Skeletal muscle satellite cell (primary cell): ENCODE data around the gene DLK1.

Source experiments
- H3K27me3 ChIP-seq: 2 replicates; pipeline ENCODE4 v1.7.0; 2013; ENCODE audit warnings: low read length; ENCODE audit not compliant: control insufficient read depth, insufficient read depth
- H3K36me3 ChIP-seq: 2 replicates; pipeline ENCODE4 v1.7.0; 2013; ENCODE audit warnings: mild to moderate bottlenecking, control low read depth, low read length; ENCODE audit not compliant: insufficient read depth
- H3K4me1 ChIP-seq: 2 replicates; pipeline ENCODE4 v1.7.0; 2013; ENCODE audit warnings: low read length; ENCODE audit not compliant: control insufficient read depth, insufficient read depth
- H3K4me2 ChIP-seq: 2 replicates; pipeline ENCODE4 v1.7.0; 2013; ENCODE audit warnings: mild to moderate bottlenecking, low read length
- H3K4me3 ChIP-seq: 2 replicates; pipeline ENCODE4 v1.7.0; 2013; ENCODE audit warnings: low read length
- H3K9ac ChIP-seq: 2 replicates; pipeline ENCODE4 v1.7.0; 2013; ENCODE audit warnings: mild to moderate bottlenecking, low read depth, low read length, moderate library complexity
- H3K9me3 ChIP-seq: replicated peaks from 2 replicates; pipeline ENCODE4 v1.7.0; 2013; ENCODE audit warnings: mild to moderate bottlenecking, control low read depth, low read length

The DLK1 gene

GRCh38 chr14:100730581-100730980 lies 3.9 kb downstream of the DLK1 start:
- Histone ChIP-seq H3K27me3 (peaks cover 67% of the 10 kb centered on the region), H3K4me3 (no peak overlapping the region), H3K36me3 (no peaks in the 10 kb centered on the region), H3K4me1 (no peaks in the 10 kb centered on the region), H3K9me3 (no peaks in the 10 kb centered on the region), H3K4me2 (no peak overlapping the region), H3K9ac (no peak overlapping the region)

- Histone ChIP-seq H3K9me3 (no peaks in the 10 kb centered on the region), H3K9ac (no peak overlapping the region), H3K36me3 (no peaks in the 10 kb centered on the region), H3K4me1 (no peaks in the 10 kb centered on the region), H3K27me3 (peaks cover 61% of the 10 kb centered on the region), H3K4me2 (no peak overlapping the region), H3K4me3 (no peak overlapping the region)
Measured at GRCh38 chr14:100731011-100731670, 4.4 kb downstream of the DLK1 start.

GRCh38 chr14:100731846-100732765 lies 5.4 kb downstream of the DLK1 start:
- Histone ChIP-seq H3K9me3 (no peaks in the 10 kb centered on the region), H3K27me3 (peaks cover 54% of the 10 kb centered on the region), H3K4me1 (no peaks in the 10 kb centered on the region), H3K4me3 (no peak overlapping the region), H3K4me2 (no peak overlapping the region), H3K9ac (no peak overlapping the region), H3K36me3 (no peaks in the 10 kb centered on the region)

- Histone ChIP-seq H3K4me1 (no peaks in the 10 kb centered on the region), H3K9ac (no peak overlapping the region), H3K4me2 (no peak overlapping the region), H3K27me3 (peaks cover 48% of the 10 kb centered on the region), H3K36me3 (no peaks in the 10 kb centered on the region), H3K4me3 (no peak overlapping the region), H3K9me3 (no peaks in the 10 kb centered on the region)
Measured at GRCh38 chr14:100732766-100733100, 6.0 kb downstream of the DLK1 start.

- Histone ChIP-seq H3K9me3 (no peaks in the 10 kb centered on the region), H3K36me3 (no peaks in the 10 kb centered on the region), H3K27me3 (peaks cover 42% of the 10 kb centered on the region), H3K4me2 (no peak overlapping the region), H3K4me1 (no peaks in the 10 kb centered on the region), H3K4me3 (no peak overlapping the region), H3K9ac (no peak overlapping the region)
Measured at GRCh38 chr14:100733152-100733850, 6.6 kb downstream of the DLK1 start.

GRCh38 chr14:100734031-100734990 lies 7.6 kb downstream of the DLK1 start:
- no peaks in the 10 kb centered on the region for H3K4me1 ChIP-seq
- no peaks in the 10 kb centered on the region for H3K9me3 ChIP-seq
- no peak overlapping the region for H3K9ac ChIP-seq
- H3K36me3 ChIP-seq: no peaks in the 10 kb centered on the region
- peaks cover 38% of the 10 kb centered on the region for H3K27me3 ChIP-seq
- no peak overlapping the region for H3K4me2 ChIP-seq
- no peak overlapping the region for H3K4me3 ChIP-seq

GRCh38 chr14:100735271-100735670 lies 8.6 kb downstream of the DLK1 start:
- peaks cover 34% of the 10 kb centered on the region for H3K27me3 ChIP-seq
- no peaks in the 10 kb centered on the region for H3K9me3 ChIP-seq
- H3K4me2 ChIP-seq: no peak overlapping the region
- H3K36me3 ChIP-seq: no peaks in the 10 kb centered on the region
- no peak overlapping the region for H3K9ac ChIP-seq
- no peaks in the 10 kb centered on the region for H3K4me1 ChIP-seq
- no peak overlapping the region for H3K4me3 ChIP-seq

- Histone ChIP-seq H3K27me3 (peaks cover 24% of the 10 kb centered on the region), H3K9me3 (no peaks in the 10 kb centered on the region), H3K9ac (no peak overlapping the region), H3K36me3 (no peaks in the 10 kb centered on the region), H3K4me3 (no peak overlapping the region), H3K4me2 (no peak overlapping the region), H3K4me1 (no peaks in the 10 kb centered on the region)
Measured at GRCh38 chr14:100736269-100737180, 9.8 kb downstream of the DLK1 start.

- no peaks in the 10 kb centered on the region for H3K36me3 ChIP-seq
- H3K4me2 ChIP-seq: no peak overlapping the region
- H3K9me3 ChIP-seq: no peaks in the 10 kb centered on the region
- no peak overlapping the region for H3K9ac ChIP-seq
- no peaks in the 10 kb centered on the region for H3K4me1 ChIP-seq
- H3K4me3 ChIP-seq: no peak overlapping the region
- H3K27me3 ChIP-seq: peaks cover 16% of the 10 kb centered on the region
Measured at GRCh38 chr14:100737526-100737925, 10.8 kb downstream of the DLK1 start.

- no peak overlapping the region for H3K9ac ChIP-seq
- H3K4me3 ChIP-seq: no peak overlapping the region
- no peaks in the 10 kb centered on the region for H3K9me3 ChIP-seq
- H3K27me3 ChIP-seq: peaks cover 9% of the 10 kb centered on the region
- H3K4me2 ChIP-seq: no peak overlapping the region
- no peaks in the 10 kb centered on the region for H3K36me3 ChIP-seq
- no peaks in the 10 kb centered on the region for H3K4me1 ChIP-seq
Measured at GRCh38 chr14:100738269-100738691, 11.6 kb downstream of the DLK1 start.
